ENCODE results near the gene UGT1A9. TPM values are rescaled to one million over a fixed set of nuclear protein-coding genes. Genes with fewer than 3 reads are reported as not detected.

The UGT1A9 gene
- total and polyA plus RNA-seq, 2 of the 13 experiments (the other 11 are each of a cell fraction or from before 2014, with no cell fraction given): 0.07 TPM; not detected in 1

GRCh38 chr2:233756429-233757081 is 84.9 kb downstream of the UGT1A9 start (continued):
- peak; percentile 87; the same call in 1 of the 2 replicates for TF ChIP-seq ZNF512B (CRISPR knock-in tag; IDR thresholded peaks at IDR 0.05; ENCODE audit: borderline replicate concordance)
- TF ChIP-seq ZNF782 (CRISPR knock-in tag; IDR thresholded peaks at IDR 0.05; ENCODE audit: borderline replicate concordance): no peak
- peak; percentile 80 for TF ChIP-seq SP5 (CRISPR knock-in tag; IDR thresholded peaks at IDR 0.05; ENCODE audit: borderline replicate concordance, low read depth)
- peak; percentile 95 for TF ChIP-seq PPARG (CRISPR knock-in tag; conservative IDR thresholded peaks at IDR 0.05)
- peak; percentile 84; the same call in 1 of the 2 replicates for TF ChIP-seq MEIS1 (CRISPR knock-in tag; IDR thresholded peaks at IDR 0.05; ENCODE audit: borderline replicate concordance)
- no peak for TF ChIP-seq ZNF260 (CRISPR knock-in tag; IDR thresholded peaks at IDR 0.05; ENCODE audit: borderline replicate concordance, low read depth)
- peak; percentile 88; the same call in 1 of the 2 replicates for TF ChIP-seq JDP2 (CRISPR knock-in tag; IDR thresholded peaks at IDR 0.05; ENCODE audit: borderline replicate concordance)

GRCh38 chr2:233758141-233758540 is 86.4 kb downstream of the UGT1A9 start:
- POLR2A ChIA-PET: interaction anchor here (2.3 kb wide), 1 partner anchor 12 kb away, joined by 9 read pairs; no protein-coding TSS in a partner anchor
- no peak for FAIRE-seq
- CTCF ChIA-PET (ENCODE audit: low intra/inter-chr PET ratio, low total read pairs): no interaction called here
- H4K20me1 ChIP-seq (ENCODE audit: insufficient read depth, low read length): no peaks in the 10 kb centered on the region
- no peaks in the 10 kb centered on the region for H3K79me2 ChIP-seq (ENCODE audit: insufficient read depth, low read length)
- H3K27me3 ChIP-seq (ENCODE audit: control insufficient read depth in 1 of 2, insufficient read depth in 2 of 2, low read length in 2 of 2): peaks cover 7 to 73% of the 10 kb centered on the region in 2 experiments; a peak in 4 of 5 replicates
- H3K36me3 ChIP-seq (replicated peaks in 1 of 2; ENCODE audit: control insufficient read depth in 1 of 2, insufficient read depth in 2 of 2, low read length in 2 of 2): no peaks in the 10 kb centered on the region
- H3K9ac ChIP-seq (ENCODE audit: insufficient read depth, low read depth, low read length): no peak overlapping the region
- no peak overlapping the region for H3K4me3 ChIP-seq (replicated peaks in 1 of 3; ENCODE audit: insufficient read depth in 1 of 3, low read depth in 2 of 3, low read length in 3 of 3)
- intact Hi-C loops (cut with micrococcal nuclease; ENCODE audit: unreplicated experiment): no loop called here
- no peak overlapping the region for H3K4me2 ChIP-seq (ENCODE audit: low read depth, low read length)
- peaks cover 46% of the 10 kb centered on the region for H3K4me1 ChIP-seq (ENCODE audit: insufficient read depth, low read length)
- DNase-seq (ENCODE audit: low spot score): no peak
- BruUV-seq (replicated peaks): no TSS peak
- no peak for TF ChIP-seq HMGXB4 (CRISPR knock-in tag; IDR thresholded peaks at IDR 0.05; ENCODE audit: borderline replicate concordance in 1 of 2, low read depth in 1 of 2)
- no peak for TF ChIP-seq RARA (CRISPR knock-in tag; IDR thresholded peaks at IDR 0.05)
- TF ChIP-seq SNAI1 (CRISPR knock-in tag; IDR thresholded peaks at IDR 0.05; ENCODE audit: borderline replicate concordance): no peak
- H2AFZ ChIP-seq (ENCODE audit: low read length): no peak overlapping the region
- no peak overlapping the region for H3K27ac ChIP-seq (ENCODE audit: extremely low read length, insufficient read depth, low read length)
- no peak for ATAC-seq
- in situ Hi-C loops (cut with HindIII; ENCODE audit: extremely low pct_ligation_motif_present, low pct_unique_long_range_greater_than_20kb): no loop called here
- H3K9me3 ChIP-seq (ENCODE audit: low read length): no peaks in the 10 kb centered on the region
